Stimulated activated CD8-positive, alpha-beta memory T cell treated with anti-CD3 and anti-CD28 coated beads, Interleukin-15, amount 100 ng/mL, for 4 hours (primary cell): ENCODE data around the gene LSM14A.
"Not testable (repeated sequence)": the region's sequence is repeated elsewhere in the genome, so short reads cannot be mapped to it uniquely, and the experiment has no call there.

Experiments used
- DNase-seq, 2 donors: peaks; one replicate each; pipeline ENCODE4 v3.0.0-alpha.2; 2020; ENCODE audit warnings: low read depth in 2 of 2

LSM14A gene

GRCh38 chr19:34171877-34172660 lies at the start of gene LSM14A:
Gene LSM14A, plus strand, starts transcription at chr19:34172504. Its CDS starts 139 bp downstream, at chr19:34172643.
- DNase-seq: peak; percentile 80 to 84

GRCh38 chr19:34124828-34125227 lies 47.5 kb upstream of the LSM14A start:
- no peak for DNase-seq

GRCh38 chr19:34126966-34127365 lies 45.3 kb upstream of the LSM14A start:
- no peak for DNase-seq

GRCh38 chr19:34127684-34128189 lies 44.6 kb upstream of the LSM14A start:
- DNase-seq: no peak

- DNase-seq: no peak
Measured at GRCh38 chr19:34128558-34129250, 43.6 kb upstream of the LSM14A start.

- no peak for DNase-seq
Measured at GRCh38 chr19:34131100-34131499, 41.2 kb upstream of the LSM14A start.

GRCh38 chr19:34132145-34132544 lies 40.2 kb upstream of the LSM14A start:
- DNase-seq: not testable (repeated sequence)

- DNase-seq: not testable (repeated sequence)
Measured at GRCh38 chr19:34132706-34133105, 39.6 kb upstream of the LSM14A start.

- peak; percentile 75 to 86 for DNase-seq
Measured at GRCh38 chr19:34134190-34135053, 37.9 kb upstream of the LSM14A start.

GRCh38 chr19:34135054-34135800 lies 37.1 kb upstream of the LSM14A start:
- no peak for DNase-seq

GRCh38 chr19:34135821-34136611 lies 36.3 kb upstream of the LSM14A start:
- no peak for DNase-seq

- DNase-seq: no peak
Measured at GRCh38 chr19:34141025-34141424, 31.3 kb upstream of the LSM14A start.

- no peak for DNase-seq
Measured at GRCh38 chr19:34142440-34142839, 29.9 kb upstream of the LSM14A start.

GRCh38 chr19:34145741-34146202 lies 26.5 kb upstream of the LSM14A start:
- peak in 1 of 2 donors; percentile 26 for DNase-seq

GRCh38 chr19:34148658-34149185 lies 23.6 kb upstream of the LSM14A start:
- DNase-seq: no peak

GRCh38 chr19:34149873-34150272 lies 22.4 kb upstream of the LSM14A start:
- DNase-seq: no peak

- DNase-seq: no peak
Measured at GRCh38 chr19:34150558-34150957, 21.7 kb upstream of the LSM14A start.

- DNase-seq: no peak
Measured at GRCh38 chr19:34151439-34151838, 20.9 kb upstream of the LSM14A start.

GRCh38 chr19:34154401-34154800 lies 17.9 kb upstream of the LSM14A start:
- no peak for DNase-seq

GRCh38 chr19:34155686-34156085 lies 16.6 kb upstream of the LSM14A start:
- no peak for DNase-seq
